Stimulated activated CD4-positive, alpha-beta T cell treated with anti-CD3 and anti-CD28 coated beads, Interleukin-4, amount 100 ng/mL, for 1 hour (primary cell): ENCODE data around the gene GAS1.

Experiments used
- DNase-seq: peaks from one replicate; pipeline ENCODE4 v3.0.0-alpha.2; 2020

The GAS1 gene

DNA sequence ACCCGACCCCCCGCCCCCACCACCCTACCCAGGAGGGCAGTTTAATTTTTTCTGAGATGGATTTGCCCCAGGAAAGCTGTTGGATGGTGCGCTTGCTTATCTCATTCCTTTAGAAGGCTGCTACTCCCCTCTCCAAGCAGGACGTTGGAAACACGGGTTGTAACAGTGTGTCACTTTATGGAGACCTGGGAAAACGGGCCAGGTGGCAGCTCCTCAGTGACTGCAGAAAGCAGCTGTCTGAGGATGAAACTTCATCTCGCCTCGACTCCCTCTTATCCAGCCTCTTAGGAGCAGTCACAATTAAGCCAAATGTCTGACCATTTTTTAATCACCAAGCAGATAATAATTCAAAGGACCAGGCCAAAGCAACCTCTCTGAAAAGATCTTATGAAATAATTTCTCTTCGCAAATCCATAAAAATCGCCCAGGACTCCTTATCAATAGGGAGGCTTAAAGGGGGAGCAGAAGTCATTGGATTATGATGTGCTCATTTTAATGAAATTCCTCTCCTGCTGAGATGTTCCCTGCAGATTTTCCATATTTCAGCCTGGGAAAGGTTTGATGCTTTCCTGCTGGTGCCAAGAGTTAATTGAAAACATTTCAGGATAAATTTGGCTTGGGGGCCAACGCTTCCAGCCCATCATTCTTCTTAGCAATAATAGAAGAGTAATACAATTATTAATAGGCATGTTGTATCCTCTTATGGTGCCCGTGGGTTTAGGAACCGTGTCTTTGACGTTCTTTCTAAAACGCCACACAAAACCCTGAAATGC, 26.0 kb downstream of the GAS1 start:
- no peak for DNase-seq

DNA sequence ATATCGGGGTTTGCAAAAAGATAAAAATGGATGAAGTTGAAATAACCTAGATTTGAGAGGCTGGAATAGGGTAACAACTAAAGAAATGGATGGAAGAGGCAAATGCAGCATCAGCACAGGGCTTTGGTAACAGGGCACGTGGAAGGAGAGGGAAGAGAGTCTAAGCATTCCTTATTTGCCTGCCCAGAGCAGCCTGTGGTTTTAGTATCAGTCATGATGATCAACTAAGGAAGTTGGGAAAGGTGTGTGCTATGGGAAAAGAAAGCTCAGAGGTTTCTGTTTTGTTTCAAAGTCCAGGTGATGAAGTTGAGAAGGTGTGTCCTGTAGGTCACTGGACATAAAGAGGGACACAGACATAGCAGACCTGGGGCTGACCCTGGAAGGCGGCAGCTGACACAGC, 28.8 kb downstream of the GAS1 start:
- DNase-seq: no peak

DNA sequence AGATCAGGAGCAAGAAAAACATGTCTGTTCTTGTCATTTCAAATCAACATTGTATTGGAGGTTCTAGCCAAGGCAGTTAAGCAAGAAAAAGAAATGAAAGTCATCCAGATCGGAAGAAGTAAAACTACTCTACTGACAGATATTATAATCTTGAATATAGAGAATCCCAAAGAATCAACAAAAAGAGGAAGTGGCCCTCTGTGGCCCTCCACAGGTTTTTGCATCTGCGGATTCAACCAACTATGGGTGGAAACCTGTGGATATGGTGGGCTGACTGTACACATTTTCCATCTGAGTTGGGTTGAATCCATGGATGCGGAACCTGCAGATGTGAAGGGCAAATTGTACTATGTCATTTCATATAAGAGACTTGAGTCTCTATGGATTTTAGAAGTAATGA, 35.1 kb downstream of the GAS1 start:
- no peak for DNase-seq

DNA sequence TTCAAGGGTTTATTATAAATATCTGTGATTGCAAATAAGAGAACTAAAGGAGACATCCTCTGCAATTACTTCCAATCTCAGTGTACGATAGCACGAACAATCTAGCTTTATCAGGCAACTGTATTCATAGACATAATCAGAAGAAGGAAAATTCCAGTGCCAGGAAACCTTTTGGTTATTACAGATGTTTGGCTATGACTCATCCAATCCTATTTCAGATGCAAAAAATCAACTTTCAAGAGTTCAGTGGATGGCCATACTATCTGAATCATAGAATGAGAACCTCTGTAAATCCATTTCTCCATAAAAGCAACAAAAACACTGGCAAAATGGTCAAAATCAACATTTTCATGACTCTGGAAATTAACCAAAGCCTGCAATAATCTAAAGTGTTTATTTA, 37.9 kb downstream of the GAS1 start:
- DNase-seq: no peak

DNA sequence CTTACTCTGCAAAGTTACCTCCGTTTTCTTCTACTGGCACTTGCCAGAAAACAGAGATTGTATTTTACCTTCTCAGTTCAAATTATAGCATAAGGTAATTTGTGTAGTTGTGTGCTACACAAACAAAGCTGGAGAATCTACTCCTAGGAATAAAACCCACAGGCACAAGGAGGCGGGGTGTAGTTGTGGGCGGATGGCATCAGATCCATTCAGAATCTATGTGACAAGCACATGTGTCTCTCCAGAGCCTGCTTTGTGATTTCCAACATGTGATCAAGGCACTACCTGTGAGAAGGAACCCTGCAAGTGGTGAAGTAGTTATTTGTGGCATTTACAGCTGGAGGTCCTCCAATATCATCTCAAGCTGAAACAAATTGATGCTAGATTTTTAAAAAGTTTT, 39.0 kb downstream of the GAS1 start:
- no peak for DNase-seq

DNA sequence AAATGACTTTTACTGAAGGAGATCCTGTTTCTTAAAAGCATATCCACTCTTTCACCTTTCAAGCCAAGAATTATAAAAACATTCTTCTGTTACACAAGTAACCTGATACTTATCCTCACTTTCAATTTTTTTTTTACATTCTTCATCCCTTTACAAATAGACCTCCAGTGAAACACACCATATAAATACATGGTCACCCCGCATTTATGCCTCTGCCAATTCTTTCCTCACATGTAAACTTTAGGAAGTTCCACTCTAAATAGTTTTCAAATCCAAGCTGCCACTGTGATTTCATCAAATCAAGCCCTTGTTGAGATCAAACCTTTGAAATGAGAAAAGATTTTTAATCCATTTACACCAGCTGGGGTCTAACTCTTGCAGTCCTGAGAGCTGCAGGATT, 40.0 kb downstream of the GAS1 start:
- no peak for DNase-seq

DNA sequence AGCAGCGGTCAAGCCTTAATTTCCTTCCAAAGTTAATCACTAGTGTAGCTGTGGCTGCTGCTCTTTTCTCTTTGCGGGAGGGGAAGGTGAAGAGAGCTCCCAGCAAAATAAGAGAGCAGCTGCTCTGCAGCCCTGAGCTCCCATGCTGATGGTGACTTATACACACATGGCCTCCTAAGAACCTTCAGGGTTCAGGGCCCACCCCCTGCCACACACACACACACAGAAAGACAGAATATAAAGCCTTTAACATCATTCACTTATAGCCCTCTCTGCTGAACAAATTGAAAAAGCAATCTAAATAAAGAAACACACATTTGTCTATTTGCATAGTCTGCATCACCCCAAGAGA, 43.6 kb downstream of the GAS1 start:
- no peak for DNase-seq

DNA sequence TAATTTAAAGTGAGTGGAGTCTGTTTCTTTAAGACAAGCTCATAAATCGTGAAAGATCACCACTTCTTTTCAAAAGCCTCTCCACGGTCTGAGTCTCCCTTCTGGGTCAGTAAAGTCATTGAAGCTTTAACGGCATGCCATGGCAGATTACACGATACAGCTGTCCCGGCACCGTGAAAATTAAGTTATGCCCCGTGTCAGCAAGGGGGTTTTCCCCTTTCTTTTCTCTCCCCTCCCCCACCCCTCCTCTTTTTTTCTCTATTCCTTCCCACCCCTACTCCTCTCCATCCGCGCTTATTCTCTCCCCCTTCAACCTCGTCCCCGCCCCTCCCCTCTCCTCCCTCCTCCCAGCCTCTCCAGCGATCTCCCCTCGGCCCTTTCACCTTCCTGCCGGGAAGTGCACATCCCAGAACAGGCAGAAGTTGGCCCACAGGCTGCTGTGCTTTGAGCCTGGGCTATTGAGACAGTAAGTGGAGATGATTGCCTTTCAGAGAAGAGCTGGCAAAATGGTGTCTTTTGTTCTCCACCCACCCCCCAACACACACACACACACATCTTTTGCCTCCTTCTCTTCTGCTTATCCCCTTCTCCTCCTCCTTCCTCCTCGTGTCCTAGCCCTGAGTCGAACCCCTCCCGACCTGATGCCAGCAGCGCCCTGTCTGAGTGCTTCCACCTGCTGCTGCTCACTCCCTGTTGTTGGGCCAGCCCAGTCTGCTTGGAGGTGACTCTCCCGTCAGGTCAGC, 44.1 kb downstream of the GAS1 start:
- DNase-seq: no peak

DNA sequence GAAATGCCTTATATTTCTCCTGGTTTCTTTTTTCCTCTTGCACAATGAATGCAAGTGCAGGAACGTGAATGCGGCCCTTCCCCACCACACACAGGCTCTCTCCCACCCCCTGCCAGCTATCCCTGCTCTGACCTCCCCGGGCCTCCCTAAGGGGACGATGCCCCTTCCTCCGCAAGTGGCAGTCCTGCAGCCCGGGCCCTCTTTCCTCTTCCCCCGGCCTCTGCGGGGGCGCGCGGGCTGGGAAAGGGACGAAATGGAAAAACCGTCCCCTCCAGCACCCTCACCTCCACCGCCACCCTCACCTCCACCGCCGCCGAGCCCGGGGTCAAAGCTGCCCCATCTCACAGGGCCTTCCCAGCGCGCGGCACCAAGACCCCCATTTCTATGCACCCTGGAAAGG, 44.7 kb downstream of the GAS1 start:
- DNase-seq: no peak

DNA sequence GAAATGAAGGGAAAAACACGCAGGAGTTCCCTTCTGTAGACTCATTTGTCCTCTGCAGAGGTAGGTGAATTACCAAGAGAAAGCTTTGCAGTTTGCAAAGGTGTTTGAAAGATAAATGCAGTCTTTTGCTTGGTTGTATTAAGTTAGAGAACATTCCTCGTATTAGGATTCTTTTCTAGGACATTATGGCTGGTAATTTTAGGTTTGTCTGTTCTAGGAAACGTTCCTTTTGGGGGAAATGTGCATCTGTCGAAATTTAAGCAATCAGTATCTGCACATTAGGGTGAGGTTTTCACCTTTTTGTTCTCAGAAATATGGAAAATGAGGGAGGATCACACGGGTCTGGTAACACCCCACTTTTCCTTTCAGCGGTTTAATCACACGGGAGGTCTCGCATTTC, 45.1 kb downstream of the GAS1 start:
- no peak for DNase-seq

DNA sequence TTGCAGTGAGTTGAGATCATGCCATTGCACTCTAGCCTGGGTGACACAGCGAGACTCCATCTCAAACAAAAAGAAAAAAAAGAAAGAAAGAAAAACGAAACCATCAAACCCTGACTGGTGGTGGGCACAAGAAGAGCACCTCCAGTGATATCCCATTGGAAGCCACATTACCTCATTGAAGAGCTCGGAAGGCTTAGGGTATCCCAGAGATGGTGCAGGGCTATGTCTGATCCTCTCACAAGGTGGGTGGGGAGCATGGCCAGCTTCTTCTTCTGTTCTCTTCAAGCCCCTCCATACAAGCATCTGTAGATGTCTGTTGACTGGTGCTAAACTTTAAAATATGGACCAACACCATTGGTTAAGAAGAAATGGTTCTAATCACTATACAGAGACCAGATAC, 45.8 kb downstream of the GAS1 start:
- DNase-seq: no peak
